ENCODE data around the gene MINDY3.

- TF ChIP-seq YY1 (IDR thresholded peaks at IDR 0.05; ENCODE audit: insufficient read depth, insufficient read length) = no peak
- no peak for TF ChIP-seq ZNF274 (IDR thresholded peaks at IDR 0.05; ENCODE audit: low read depth, low read length)
Observed at GRCh38 chr10:15881542-15881941, 21.2 kb upstream of the MINDY3 start.
